ENCODE data around the gene NMT1.

DNA sequence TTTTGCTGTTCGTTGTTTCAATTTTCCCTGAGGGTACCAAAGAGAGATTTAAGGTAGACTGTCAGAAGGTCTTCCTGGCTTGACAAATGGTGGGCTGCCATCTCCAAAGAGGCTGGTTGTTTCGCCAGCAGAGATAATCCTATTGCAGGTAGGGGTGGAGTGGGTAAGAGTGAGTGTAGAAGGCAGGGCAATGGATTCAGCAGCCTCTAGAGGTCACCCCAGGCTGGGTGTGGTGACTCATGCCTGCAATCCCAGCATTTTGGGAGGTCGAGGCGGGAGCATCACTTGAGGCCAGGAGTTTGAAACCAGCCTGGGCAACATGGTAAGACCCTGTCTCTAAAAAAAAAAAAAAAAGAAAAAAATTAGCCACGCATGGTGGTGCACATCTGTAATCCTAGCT lies 44.3 kb upstream of the NMT1 start:
- TF ChIP-seq GATA2 (IDR thresholded peaks at IDR 0.05; ENCODE audit: low read depth, low read length), result no peak
- TF ChIP-seq GATA3 (IDR thresholded peaks at IDR 0.05; ENCODE audit: low read depth, low read length), result no peak

Measured in SH-SY5Y (cell line).